ENCODE results near the gene C1orf141. TPM values are rescaled to one million over a fixed set of nuclear protein-coding genes. Genes with fewer than 3 reads are reported as not detected.

C1orf141 gene
- total and polyA plus RNA-seq, 2 of the 8 experiments (the other 6 are each of a cell fraction or from before 2014, with no cell fraction given) = not detected

- no peaks in the 10 kb centered on the region for H4K20me1 ChIP-seq (replicated peaks in 1 of 2; ENCODE audit: control insufficient read depth in 1 of 2, insufficient read depth in 2 of 2, low read length in 2 of 2)
- TF ChIP-seq CHD1 (IDR thresholded peaks at IDR 0.05; ENCODE audit: low read depth, low read length) (no peak), POLR2A (IDR thresholded peaks at IDR 0.05; ENCODE audit: control extremely low read depth in 1 of 2, low read depth in 2 of 2, low read length in 2 of 2) (no peak), CBX5 (IDR thresholded peaks at IDR 0.05; ENCODE audit: low read depth, low read length) (no peak), SRF (IDR thresholded peaks at IDR 0.05; ENCODE audit: low read depth, low read length) (no peak), EP300 (IDR thresholded peaks at IDR 0.05; ENCODE audit: borderline replicate concordance in 1 of 2, low read depth in 2 of 2, low read length in 2 of 2) (no peak), RFX5 (IDR thresholded peaks at IDR 0.05; ENCODE audit: borderline replicate concordance, low read depth, low read length) (no peak), CTCF (IDR thresholded peaks at IDR 0.05; ENCODE audit: control extremely low read depth in 1 of 3, insufficient read depth in 1 of 3, low read depth in 1 of 3, low read length in 3 of 3) (no peak), EGR1 (IDR thresholded peaks at IDR 0.05; ENCODE audit: borderline replicate concordance, low read depth, low read length) (no peak), SP1 (IDR thresholded peaks at IDR 0.05; ENCODE audit: low read depth, low read length) (no peak), NRF1 (IDR thresholded peaks at IDR 0.05; ENCODE audit: low read depth, low read length) (no peak), YY1 (IDR thresholded peaks at IDR 0.05; ENCODE audit: low read depth, low read length) (no peak), SUZ12 (IDR thresholded peaks at IDR 0.05; ENCODE audit: low read length) (no peak), SAP30 (IDR thresholded peaks at IDR 0.05; ENCODE audit: insufficient read depth, insufficient replicate concordance, low read length) (no peak)
Observed at GRCh38 chr1:67060811-67061218, 74.0 kb downstream of the C1orf141 start.

More at GRCh38 chr1:67060811-67061218, 74.0 kb downstream of the C1orf141 start:
- Histone ChIP-seq H3K18ac (ENCODE audit: extremely low read depth, low read length) (no peak overlapping the region), H2BK20ac (ENCODE audit: low read length) (no peak overlapping the region), H3K79me1 (ENCODE audit: low read depth, low read length) (no peaks in the 10 kb centered on the region), H3K23me2 (ENCODE audit: low read depth, low read length) (no peaks in the 10 kb centered on the region), H3K4me1 (replicated peaks in 1 of 4; ENCODE audit: control insufficient read depth in 3 of 4, insufficient read depth in 4 of 4, low read length in 3 of 4) (peaks cover 0 to 5% (median 0%) of the 10 kb centered on the region in 4 experiments; a peak in 3 of 7 replicates), H3K9me3 (ENCODE audit: insufficient read depth in 2 of 2, low read depth in 1 of 2, low read length in 1 of 2) (no peaks in the 10 kb centered on the region), H2BK15ac (ENCODE audit: low read length) (no peak overlapping the region), H2AK5ac (ENCODE audit: low read depth, low read length) (no peak overlapping the region), H3K56ac (replicated peaks; ENCODE audit: insufficient read length, low read depth, low read length) (no peak overlapping the region), H3K36me3 (ENCODE audit: control insufficient read depth in 2 of 4, insufficient read depth in 4 of 4, low read length in 3 of 4) (no peaks in the 10 kb centered on the region), H2BK120ac (replicated peaks; ENCODE audit: low read depth, low read length) (no peak overlapping the region), H2BK12ac (ENCODE audit: low read depth, low read length) (no peak overlapping the region), H3K27me3 (replicated peaks in 1 of 4; ENCODE audit: control insufficient read depth in 3 of 4, extremely low read depth in 1 of 4, insufficient read depth in 3 of 4, low read length in 3 of 4) (no peaks in the 10 kb centered on the region), H4K5ac (ENCODE audit: insufficient read length, low read depth, low read length) (no peak overlapping the region), H3K27ac (ENCODE audit: low read depth, low read length) (no peak overlapping the region), H2AFZ (ENCODE audit: low read length) (no peak overlapping the region), H3K4ac (replicated peaks; ENCODE audit: insufficient read length, low read depth, low read length) (no peak overlapping the region), H3K9ac (replicated peaks in 1 of 4; ENCODE audit: extremely low read depth in 1 of 4, low read depth in 3 of 4, low read length in 3 of 4) (no peak overlapping the region), H3K14ac (ENCODE audit: insufficient read length) (no peak overlapping the region), H3K23ac (ENCODE audit: insufficient read length) (no peak overlapping the region), H2BK5ac (ENCODE audit: low read depth, low read length) (no peak overlapping the region), H3K79me2 (ENCODE audit: control insufficient read depth in 1 of 2, insufficient read depth in 2 of 2, low read length in 2 of 2) (no peaks in the 10 kb centered on the region), H3K4me2 (ENCODE audit: insufficient read depth in 1 of 2, low read depth in 2 of 2, low read length in 2 of 2) (no peak overlapping the region), H4K91ac (replicated peaks; ENCODE audit: insufficient read length, low read length) (no peak overlapping the region), H4K8ac (ENCODE audit: extremely low read depth, insufficient read depth, low read length) (no peak overlapping the region), H3K4me3 (ENCODE audit: extremely low read depth in 1 of 4, insufficient read depth in 2 of 4, low read depth in 3 of 4, low read length in 4 of 4) (no peak overlapping the region)
- DNase-seq (ENCODE audit: low read depth in 1 of 2, low spot score in 2 of 2) (no peak), FAIRE-seq (no peak)
- 81% methylated on average over 2 of the region's 2 CpGs; no CpG with 5 or more reads in 1 of the 2 experiments for WGBS, 2 experiments (ENCODE audit: extremely low coverage in 1 of 2, insufficient coverage in 1 of 2, insufficient read length in 1 of 2, insufficient replicate concordance in 2 of 2, low coverage in 1 of 2, low lambda C conversion rate in 2 of 2, missing lambda C conversion rate in 1 of 2)
- ChIA-PET POLR2A (ENCODE audit: partially characterized antibody) (no interaction called here), CTCF (ENCODE audit: partially characterized antibody) (interaction anchor here (0.9 to 1.6 kb wide), 4 partner anchors 12 to 286 kb away, joined by 3 to 4 read pairs (median 4); no protein-coding TSS in a partner anchor)

All from H1 (cell line).